DOHH2 (cell line): Measurements from ENCODE around the gene ADAP1.

Experiments used
- H3F3A ChIP-seq: fragments of 200-600 bp; sonication (generic), shearing (Covaris generic); 2 replicates; pipeline ENCODE4 v1.6.0; 2016; ENCODE audit warnings: antibody characterized with exemption, mild to moderate bottlenecking; ENCODE audit not compliant: control insufficient read depth, insufficient read depth
- H3K27ac ChIP-seq: fragments of 200-600 bp; sonication (generic); 2 replicates; pipeline ENCODE4 v1.5.1; 2014; ENCODE audit warnings: low read depth, mild to moderate bottlenecking, low read length, moderate library complexity
- H3K27me3 ChIP-seq: fragments of 200-600 bp; sonication (generic); 2 replicates; pipeline ENCODE4 v1.6.1; 2014; ENCODE audit warnings: mild to moderate bottlenecking, low read length, mixed read lengths; ENCODE audit not compliant: control insufficient read depth
- H3K36me3 ChIP-seq: fragments of 200-600 bp; sonication (generic); 2 replicates; pipeline ENCODE4 v1.6.1; 2014; ENCODE audit warnings: mild to moderate bottlenecking, low read length, moderate library complexity, mixed read lengths; ENCODE audit not compliant: control insufficient read depth
- H3K4me1 ChIP-seq: fragments of 200-600 bp; sonication (generic); 2 replicates; pipeline ENCODE4 v1.6.1; 2014; ENCODE audit warnings: mild to moderate bottlenecking, low read length, mixed read lengths; ENCODE audit not compliant: control insufficient read depth
- H3K4me2 ChIP-seq: fragments of 200-600 bp; sonication (generic); 2 replicates; pipeline ENCODE4 v1.6.0; 2014; ENCODE audit warnings: mild to moderate bottlenecking, low read length, moderate library complexity
- H3K4me3 ChIP-seq: fragments of 200-600 bp; sonication (generic); 2 replicates; pipeline ENCODE4 v1.5.1; 2014; ENCODE audit warnings: mild to moderate bottlenecking, low read length, mixed read lengths
- H3K79me2 ChIP-seq: fragments of 200-600 bp; sonication (generic); 2 replicates; pipeline ENCODE4 v1.6.1; 2014; ENCODE audit warnings: mild to moderate bottlenecking, low read length, mixed read lengths; ENCODE audit not compliant: control insufficient read depth
- H3K9me2 ChIP-seq: fragments of 200-600 bp; sonication (generic); replicated peaks from 2 replicates; pipeline ENCODE4 v1.6.1; 2014; ENCODE audit warnings: mild to moderate bottlenecking, low read length, mixed read lengths; ENCODE audit not compliant: control insufficient read depth
- H3K9me3 ChIP-seq: fragments of 200-600 bp; sonication (generic); 2 replicates; pipeline ENCODE4 v1.6.1; 2014; ENCODE audit warnings: antibody characterized with exemption, low read length, mixed read lengths; ENCODE audit not compliant: control insufficient read depth, insufficient read depth
- H4K20me1 ChIP-seq: fragments of 200-600 bp; sonication (generic); 2 replicates; pipeline ENCODE4 v1.6.0; 2014; ENCODE audit warnings: low read depth, mild to moderate bottlenecking, antibody characterized with exemption, low read length, moderate library complexity; ENCODE audit not compliant: control insufficient read depth, insufficient read depth
- EZH2phosphoT487 ChIP-seq: fragments of 200-600 bp; sonication (generic); IDR thresholded peaks from 2 replicates; pipeline ENCODE4 v1.6.1; 2017; ENCODE audit warnings: borderline replicate concordance, mild to moderate bottlenecking, antibody characterized with exemption, low read length, moderate library complexity, mixed read lengths
- TF ChIP-seq, protein P1 (sequence below): fragments of 200-600 bp; sonication (generic); IDR thresholded peaks from one replicate; pipeline ENCODE4 v1.5.1; 2014; ENCODE audit warnings: antibody characterized with exemption, mild to moderate bottlenecking, low read depth, low read length; ENCODE audit not compliant: poor library complexity, severe bottlenecking

The ADAP1 gene

DNA sequence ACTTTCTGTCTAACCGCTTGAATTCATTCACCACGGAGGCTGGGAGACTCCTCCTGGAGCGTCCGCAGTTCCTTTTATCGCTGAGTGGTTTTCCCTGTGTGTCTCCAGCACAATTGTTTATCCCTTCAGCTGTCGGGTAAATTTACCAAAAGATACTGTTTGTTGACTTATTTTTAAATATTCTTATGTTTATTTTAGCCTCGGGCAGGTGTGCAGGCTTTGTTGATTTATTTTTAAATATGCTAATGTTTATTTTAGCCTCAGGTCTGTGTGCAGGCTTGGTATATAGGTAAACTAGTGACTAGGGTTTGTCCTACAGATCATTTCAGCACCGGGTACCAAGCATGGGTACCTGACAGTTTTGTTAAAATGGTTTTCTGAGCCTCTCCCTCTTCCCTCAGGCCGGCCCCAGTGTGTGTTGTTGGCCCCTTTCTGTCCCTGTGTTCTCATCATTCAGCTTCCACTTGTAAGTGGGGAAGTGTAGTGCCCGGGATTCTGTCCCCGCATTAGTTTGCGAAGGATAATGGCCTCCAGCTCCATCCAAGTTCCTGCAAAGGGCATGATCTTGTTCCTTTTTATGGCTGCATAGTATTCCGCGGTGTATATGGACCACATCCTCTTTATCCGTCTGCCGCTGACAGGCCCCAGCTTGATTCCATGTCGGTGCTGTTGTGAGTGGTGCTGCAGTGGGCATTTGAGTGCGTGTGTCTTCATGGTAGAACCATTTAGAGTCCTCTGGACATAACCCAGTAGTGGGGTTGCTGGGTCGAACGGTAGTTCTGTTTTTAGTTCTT, 72.8 kb downstream of the ADAP1 start:
- no peak for TF ChIP-seq EZH2phosphoT487

DNA sequence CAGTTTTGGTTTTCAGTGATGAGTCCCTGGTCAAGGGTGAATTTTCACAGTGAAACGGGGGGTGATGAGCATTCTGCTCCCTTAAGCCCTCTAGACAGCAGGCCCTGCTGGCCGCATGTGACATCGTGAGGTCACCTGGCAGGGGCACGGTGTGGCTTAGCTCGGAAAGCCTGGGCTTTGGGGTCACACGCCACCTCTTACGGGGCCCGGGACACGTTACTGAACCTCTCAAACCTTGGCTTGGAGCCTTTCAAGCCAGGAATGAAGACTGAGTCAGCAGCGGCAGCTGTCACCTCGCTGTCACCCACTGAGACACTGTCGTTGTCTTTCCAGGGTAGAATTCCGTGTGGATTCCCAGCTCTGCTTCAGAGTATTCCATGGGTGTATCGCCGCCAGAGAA, 74.0 kb downstream of the ADAP1 start:
- Histone ChIP-seq H3K9me2 (no peaks in the 10 kb centered on the region), H3K9me3 (peaks cover 1% of the 10 kb centered on the region), H4K20me1 (peaks cover 23% of the 10 kb centered on the region), H3K27ac (no peak overlapping the region), H3K4me1 (peaks cover 25% of the 10 kb centered on the region), H3K36me3 (peaks cover 28% of the 10 kb centered on the region), H3K79me2 (peaks cover 87% of the 10 kb centered on the region), H3F3A (no peaks in the 10 kb centered on the region), H3K4me2 (no peak overlapping the region), H3K27me3 (no peaks in the 10 kb centered on the region), H3K4me3 (no peak overlapping the region)
- TF ChIP-seq, protein P1, sequence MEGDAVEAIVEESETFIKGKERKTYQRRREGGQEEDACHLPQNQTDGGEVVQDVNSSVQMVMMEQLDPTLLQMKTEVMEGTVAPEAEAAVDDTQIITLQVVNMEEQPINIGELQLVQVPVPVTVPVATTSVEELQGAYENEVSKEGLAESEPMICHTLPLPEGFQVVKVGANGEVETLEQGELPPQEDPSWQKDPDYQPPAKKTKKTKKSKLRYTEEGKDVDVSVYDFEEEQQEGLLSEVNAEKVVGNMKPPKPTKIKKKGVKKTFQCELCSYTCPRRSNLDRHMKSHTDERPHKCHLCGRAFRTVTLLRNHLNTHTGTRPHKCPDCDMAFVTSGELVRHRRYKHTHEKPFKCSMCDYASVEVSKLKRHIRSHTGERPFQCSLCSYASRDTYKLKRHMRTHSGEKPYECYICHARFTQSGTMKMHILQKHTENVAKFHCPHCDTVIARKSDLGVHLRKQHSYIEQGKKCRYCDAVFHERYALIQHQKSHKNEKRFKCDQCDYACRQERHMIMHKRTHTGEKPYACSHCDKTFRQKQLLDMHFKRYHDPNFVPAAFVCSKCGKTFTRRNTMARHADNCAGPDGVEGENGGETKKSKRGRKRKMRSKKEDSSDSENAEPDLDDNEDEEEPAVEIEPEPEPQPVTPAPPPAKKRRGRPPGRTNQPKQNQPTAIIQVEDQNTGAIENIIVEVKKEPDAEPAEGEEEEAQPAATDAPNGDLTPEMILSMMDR, result no peak
- TF ChIP-seq EZH2phosphoT487, result no peak

More for the DNA sequence above, 72.8 kb downstream of the ADAP1 start:
- no peak overlapping the region for H3K4me3 ChIP-seq
- peaks cover 18% of the 10 kb centered on the region for H3K4me1 ChIP-seq
- no peaks in the 10 kb centered on the region for H3K9me3 ChIP-seq
- H3K36me3 ChIP-seq, result peaks cover 30% of the 10 kb centered on the region
- H3K9me2 ChIP-seq, result no peaks in the 10 kb centered on the region
- H3K27ac ChIP-seq, result no peak overlapping the region
- peaks cover 23% of the 10 kb centered on the region for H4K20me1 ChIP-seq
- no peak overlapping the region for H3K4me2 ChIP-seq
- H3F3A ChIP-seq, result no peaks in the 10 kb centered on the region
- H3K27me3 ChIP-seq, result no peaks in the 10 kb centered on the region
- peaks cover 99% of the 10 kb centered on the region for H3K79me2 ChIP-seq

DNA sequence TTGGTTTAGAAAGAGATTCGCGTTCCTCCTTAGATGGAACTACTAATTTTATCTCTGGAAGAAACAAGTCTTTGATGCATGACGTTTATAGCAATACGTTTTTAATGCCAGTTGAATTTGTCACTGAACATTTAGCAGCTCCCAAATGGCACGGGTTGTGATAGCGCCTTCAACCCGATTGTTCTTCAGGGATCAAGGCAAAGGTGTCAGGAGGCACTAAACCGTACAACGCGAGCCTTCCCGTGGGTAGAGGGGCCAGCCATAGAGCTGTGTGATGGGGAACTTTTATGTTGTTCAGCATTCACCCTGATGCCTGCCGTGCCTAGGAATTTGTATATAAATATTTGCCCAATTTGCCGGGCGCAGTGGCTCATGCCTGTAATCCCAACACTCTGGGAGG, 74.8 kb downstream of the ADAP1 start:
- H3K4me1 ChIP-seq, result peaks cover 31% of the 10 kb centered on the region
- no peaks in the 10 kb centered on the region for H3K9me2 ChIP-seq
- H3K9me3 ChIP-seq, result peaks cover 4% of the 10 kb centered on the region
- no peaks in the 10 kb centered on the region for H3K27me3 ChIP-seq
- TF ChIP-seq EZH2phosphoT487, result no peak
- TF ChIP-seq, protein P1, result no peak
- H3K4me3 ChIP-seq, result no peak overlapping the region
- H3K27ac ChIP-seq, result no peak overlapping the region
- no peak overlapping the region for H3K4me2 ChIP-seq
- H3K79me2 ChIP-seq, result peaks cover 80% of the 10 kb centered on the region
- peaks cover 35% of the 10 kb centered on the region for H3K36me3 ChIP-seq
- H3F3A ChIP-seq, result peaks cover 5% of the 10 kb centered on the region
- H4K20me1 ChIP-seq, result peaks cover 23% of the 10 kb centered on the region

DNA sequence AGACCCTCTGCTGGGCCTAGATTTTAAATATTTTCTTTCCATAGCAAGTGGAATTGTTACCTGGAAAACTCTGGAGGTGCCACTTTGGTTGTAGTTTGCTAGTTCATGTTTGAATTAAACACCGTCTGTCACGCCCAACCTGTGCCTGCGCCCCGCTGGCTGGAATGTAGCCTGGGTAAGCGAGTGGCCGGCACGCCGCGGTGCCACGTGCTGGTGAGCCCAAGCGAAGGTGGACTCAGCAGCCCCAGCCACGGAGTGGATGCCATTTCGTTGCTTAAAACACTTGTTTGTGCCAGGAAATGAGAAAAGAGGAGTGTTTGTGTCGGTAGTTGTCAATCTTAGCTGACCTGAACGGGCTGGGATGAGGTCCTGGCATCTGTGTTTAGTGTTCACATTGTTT, 75.4 kb downstream of the ADAP1 start:
- no peak for TF ChIP-seq EZH2phosphoT487
- TF ChIP-seq, protein P1, result no peak
- Histone ChIP-seq H3K4me3 (no peak overlapping the region), H3K4me2 (peak overlapping the region; percentile 0; the same call in 1 of the 2 replicates), H4K20me1 (peaks cover 23% of the 10 kb centered on the region), H3K79me2 (peaks cover 74% of the 10 kb centered on the region), H3K9me2 (no peaks in the 10 kb centered on the region), H3K27ac (no peak overlapping the region), H3K36me3 (peaks cover 39% of the 10 kb centered on the region), H3F3A (peaks cover 11% of the 10 kb centered on the region), H3K9me3 (peaks cover 4% of the 10 kb centered on the region), H3K4me1 (peaks cover 31% of the 10 kb centered on the region), H3K27me3 (no peaks in the 10 kb centered on the region)
